Coronary artery (tissue), 2 donors: Measurements from ENCODE around the gene CHD9.
"Not testable (repeated sequence)": the region's sequence is repeated elsewhere in the genome, so short reads cannot be mapped to it uniquely, and the experiment has no call there.

Source experiments
- DNase-seq: peaks from one replicate; pipeline ENCODE4 v3.0.0-alpha.2; 2017; ENCODE audit warnings: low spot score
- H3K27ac ChIP-seq, 2 donors: fragments of 200-600 bp; sonication (generic); one replicate each; pipeline ENCODE4 v1.5.1; 2016 to 2019
- H3K4me3 ChIP-seq: fragments of 200-600 bp; sonication (generic); 2 replicates; pipeline ENCODE4 v1.5.1; 2016; ENCODE audit warnings: mild to moderate bottlenecking, moderate library complexity
- CTCF ChIP-seq: fragments of 200-600 bp; sonication (generic); IDR thresholded peaks from one replicate; pipeline ENCODE4 v1.5.1; 2019; ENCODE audit warnings: antibody characterized with exemption

The CHD9 gene

GRCh38 chr16:53172517-53172916 is 117.7 kb downstream of the CHD9 start:
- TF ChIP-seq CTCF, result no peak
- no peak overlapping the region for H3K27ac ChIP-seq
- H3K4me3 ChIP-seq, result no peak overlapping the region
- DNase-seq, result no peak

- no peak for DNase-seq
- Histone ChIP-seq H3K27ac (no peak overlapping the region), H3K4me3 (no peak overlapping the region)
- no peak for TF ChIP-seq CTCF
Measured at GRCh38 chr16:53175118-53175517, 120.3 kb downstream of the CHD9 start.

GRCh38 chr16:53176434-53176833 is 121.6 kb downstream of the CHD9 start:
- H3K27ac ChIP-seq, result no peak overlapping the region
- no peak overlapping the region for H3K4me3 ChIP-seq
- no peak for TF ChIP-seq CTCF
- DNase-seq, result no peak

GRCh38 chr16:53183442-53183841 is 128.7 kb downstream of the CHD9 start:
- TF ChIP-seq CTCF, result no peak
- Histone ChIP-seq H3K4me3 (no peak overlapping the region), H3K27ac (no peak overlapping the region)
- DNase-seq, result no peak

GRCh38 chr16:53185741-53186140 is 130.9 kb downstream of the CHD9 start:
- not testable (repeated sequence) for H3K27ac ChIP-seq, DNase-seq, H3K4me3 ChIP-seq

GRCh38 chr16:53187775-53188174 is 133.0 kb downstream of the CHD9 start:
- no peak overlapping the region for H3K27ac ChIP-seq
- DNase-seq, result no peak
- H3K4me3 ChIP-seq, result no peak overlapping the region
- no peak for TF ChIP-seq CTCF

GRCh38 chr16:53191413-53191812 is 136.6 kb downstream of the CHD9 start:
- DNase-seq, result no peak
- Histone ChIP-seq H3K27ac (no peak overlapping the region), H3K4me3 (no peak overlapping the region)
- no peak for TF ChIP-seq CTCF

GRCh38 chr16:53198933-53199332 is 144.1 kb downstream of the CHD9 start:
- no peak for DNase-seq
- Histone ChIP-seq H3K27ac (no peak overlapping the region), H3K4me3 (no peak overlapping the region)
- no peak for TF ChIP-seq CTCF
